Effector memory CD4-positive, alpha-beta T cell (primary cell): ENCODE results near the gene SIL1.
"Not testable (repeated sequence)": the region's sequence is repeated elsewhere in the genome, so short reads cannot be mapped to it uniquely, and the experiment has no call there.

ENCODE experiments used
- DNase-seq, 3 donors: peaks; one replicate each; pipeline ENCODE4 v3.0.0-alpha.2; 2020
- H3K27ac ChIP-seq: 2 replicates; pipeline ENCODE4 v1.7.0; 2013; ENCODE audit warnings: mild to moderate bottlenecking, low read length, moderate library complexity; ENCODE audit not compliant: insufficient read depth, poor library complexity, severe bottlenecking
- H3K27me3 ChIP-seq: replicated peaks from 2 replicates; pipeline ENCODE4 v1.7.0; 2013; ENCODE audit warnings: mild to moderate bottlenecking, low read length; ENCODE audit not compliant: insufficient read depth, control insufficient read depth, poor library complexity, severe bottlenecking
- H3K36me3 ChIP-seq: 2 replicates; pipeline ENCODE4 v1.7.0; 2013; ENCODE audit warnings: mild to moderate bottlenecking, low read length, moderate library complexity; ENCODE audit not compliant: control insufficient read depth, insufficient read depth
- H3K4me1 ChIP-seq: 2 replicates; pipeline ENCODE4 v1.7.0; 2013; ENCODE audit warnings: low read length, mild to moderate bottlenecking; ENCODE audit not compliant: control insufficient read depth, insufficient read depth, poor library complexity, severe bottlenecking
- H3K4me3 ChIP-seq: 2 replicates; pipeline ENCODE4 v1.7.0; 2013; ENCODE audit warnings: low read length, low read depth, mild to moderate bottlenecking; ENCODE audit not compliant: insufficient read depth, poor library complexity, severe bottlenecking
- H3K9me3 ChIP-seq: 2 replicates; pipeline ENCODE4 v1.7.0; 2013; ENCODE audit warnings: mild to moderate bottlenecking, low read length, moderate library complexity; ENCODE audit not compliant: control insufficient read depth

Gene SIL1

DNA sequence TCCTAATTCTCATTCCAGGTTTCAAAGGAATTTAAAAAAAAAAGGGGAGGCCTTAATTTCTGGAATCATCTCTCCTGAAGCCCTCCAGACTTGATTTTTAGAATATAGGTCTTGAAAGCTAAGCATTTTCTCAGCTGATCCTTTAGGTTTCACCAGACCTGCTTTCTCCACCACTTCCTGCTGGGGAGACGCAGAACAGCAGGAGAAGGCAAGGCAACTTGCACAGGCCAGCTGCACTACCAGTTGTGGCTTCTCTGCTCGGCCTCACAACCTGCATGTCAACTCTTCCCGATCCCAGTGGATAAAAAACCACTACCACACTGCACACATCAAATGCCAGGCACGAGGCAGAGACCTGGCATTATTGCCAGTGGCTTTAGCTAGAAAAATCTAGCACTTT is 119.8 kb downstream of the SIL1 start:
- Histone ChIP-seq H3K4me3 (no peak overlapping the region), H3K36me3 (no peaks in the 10 kb centered on the region), H3K4me1 (no peaks in the 10 kb centered on the region), H3K27ac (no peak overlapping the region), H3K9me3 (no peaks in the 10 kb centered on the region), H3K27me3 (no peaks in the 10 kb centered on the region)
- no peak for DNase-seq

DNA sequence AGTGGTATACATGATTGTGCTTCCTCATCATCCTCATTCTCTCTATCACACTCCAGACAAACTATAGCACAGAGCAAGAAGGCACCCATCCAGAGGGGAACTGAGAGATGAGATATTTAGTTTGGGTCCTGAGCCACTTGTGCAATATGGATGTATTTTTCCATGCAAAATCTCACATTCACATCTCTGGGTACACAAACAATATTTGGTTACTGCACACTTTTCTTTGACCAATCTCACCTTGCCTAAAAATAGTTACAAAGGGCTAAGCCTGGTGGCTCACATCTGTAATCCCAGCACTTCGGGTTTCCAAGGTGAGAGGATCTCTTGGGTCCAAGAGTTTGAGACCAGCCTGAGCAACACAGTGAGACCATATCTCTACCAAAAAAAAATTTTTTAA is 120.3 kb downstream of the SIL1 start:
- Histone ChIP-seq H3K36me3 (no peaks in the 10 kb centered on the region), H3K4me1 (no peaks in the 10 kb centered on the region), H3K4me3 (no peak overlapping the region), H3K27ac (no peak overlapping the region), H3K9me3 (no peaks in the 10 kb centered on the region), H3K27me3 (no peaks in the 10 kb centered on the region)
- no peak for DNase-seq

DNA sequence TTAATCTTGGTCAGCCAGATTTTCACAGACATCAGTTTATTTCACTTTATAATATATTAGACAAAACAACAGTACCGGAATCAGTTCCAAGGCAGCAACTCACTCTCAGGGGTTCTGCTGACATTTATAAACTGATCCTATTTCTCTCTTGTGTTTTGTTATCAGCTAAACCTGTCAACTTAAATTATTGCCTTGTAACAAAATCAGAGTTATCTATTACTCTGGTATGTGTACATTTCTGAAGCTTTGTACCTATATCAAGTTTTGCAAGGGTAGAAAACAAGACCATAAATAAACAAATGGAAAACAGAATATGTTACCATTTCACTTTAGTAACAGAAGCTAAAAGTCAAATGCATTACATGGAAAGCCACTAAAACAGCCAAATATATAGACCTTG is 122.1 kb downstream of the SIL1 start:
- Histone ChIP-seq H3K27me3 (no peaks in the 10 kb centered on the region), H3K4me3 (no peak overlapping the region), H3K36me3 (no peaks in the 10 kb centered on the region), H3K4me1 (no peaks in the 10 kb centered on the region), H3K9me3 (no peaks in the 10 kb centered on the region), H3K27ac (no peak overlapping the region)
- no peak for DNase-seq

DNA sequence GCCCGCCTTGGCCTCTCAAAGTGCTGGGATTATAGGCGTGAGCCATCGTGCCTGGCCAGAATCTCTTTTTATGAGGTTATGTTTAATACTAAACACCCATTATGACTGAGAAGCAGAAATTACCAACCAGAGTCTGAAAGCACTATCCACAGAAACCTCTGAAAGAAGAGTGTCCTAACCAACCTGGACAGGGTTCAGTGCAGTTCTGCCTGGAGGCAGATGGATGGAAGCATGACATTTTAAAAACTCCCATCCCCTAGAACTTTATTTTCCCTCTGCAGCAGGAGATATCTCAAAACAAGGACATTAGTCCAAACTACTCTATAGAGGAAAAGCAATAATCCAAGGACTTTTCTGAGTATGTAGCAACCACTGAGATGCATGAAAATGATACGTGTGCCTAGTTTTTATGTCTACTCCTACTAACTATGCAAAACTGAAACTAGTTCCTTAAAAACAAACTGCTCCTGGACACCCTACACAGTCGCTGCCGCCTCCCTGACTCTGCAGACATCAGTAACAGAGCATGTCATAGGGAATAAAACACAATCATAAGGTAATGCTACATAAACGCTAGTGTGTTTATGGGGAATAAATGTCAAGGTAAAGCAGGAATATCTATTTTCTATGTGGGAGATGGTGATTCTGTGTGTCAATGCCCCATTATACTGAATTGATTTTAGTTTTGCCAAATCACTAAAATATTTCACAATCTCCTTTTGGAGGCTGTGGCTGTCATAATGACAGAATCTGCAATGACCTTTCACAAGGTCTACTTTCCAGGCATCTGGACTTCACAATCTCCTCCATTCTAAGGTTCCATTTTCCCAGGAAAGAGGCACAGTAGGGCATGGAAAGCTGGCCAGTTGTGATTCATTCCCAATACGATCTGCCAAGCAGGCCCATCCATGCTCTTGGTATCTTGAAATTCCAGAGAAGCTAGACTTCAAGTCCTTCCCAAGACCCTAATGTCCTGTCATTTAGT is 122.8 kb downstream of the SIL1 start:
- Histone ChIP-seq H3K27me3 (no peaks in the 10 kb centered on the region), H3K4me3 (no peak overlapping the region), H3K27ac (no peak overlapping the region), H3K4me1 (no peaks in the 10 kb centered on the region), H3K9me3 (no peaks in the 10 kb centered on the region), H3K36me3 (no peaks in the 10 kb centered on the region)
- no peak for DNase-seq

DNA sequence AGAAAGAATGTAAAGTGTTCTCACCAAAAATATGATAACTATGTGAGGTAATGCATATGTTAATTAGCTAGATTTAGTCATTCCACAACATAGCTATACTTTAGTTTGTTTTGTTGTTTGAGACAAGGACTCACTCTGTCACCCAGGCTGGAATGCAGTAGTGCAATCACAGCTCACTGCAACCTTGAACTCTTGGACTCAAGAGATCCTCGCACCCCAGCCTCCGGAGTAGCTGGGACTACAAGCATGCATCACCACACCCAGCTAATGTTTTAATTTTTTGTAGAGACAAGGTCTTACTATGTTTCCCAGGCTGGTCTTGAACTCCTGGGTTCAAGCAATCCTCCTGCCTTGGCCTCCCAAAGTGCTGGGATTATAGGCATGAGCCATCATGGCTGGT is 124.2 kb downstream of the SIL1 start:
- H3K9me3 ChIP-seq, H3K4me3 ChIP-seq, H3K27me3 ChIP-seq, DNase-seq, H3K36me3 ChIP-seq, H3K27ac ChIP-seq, H3K4me1 ChIP-seq: not testable (repeated sequence)

DNA sequence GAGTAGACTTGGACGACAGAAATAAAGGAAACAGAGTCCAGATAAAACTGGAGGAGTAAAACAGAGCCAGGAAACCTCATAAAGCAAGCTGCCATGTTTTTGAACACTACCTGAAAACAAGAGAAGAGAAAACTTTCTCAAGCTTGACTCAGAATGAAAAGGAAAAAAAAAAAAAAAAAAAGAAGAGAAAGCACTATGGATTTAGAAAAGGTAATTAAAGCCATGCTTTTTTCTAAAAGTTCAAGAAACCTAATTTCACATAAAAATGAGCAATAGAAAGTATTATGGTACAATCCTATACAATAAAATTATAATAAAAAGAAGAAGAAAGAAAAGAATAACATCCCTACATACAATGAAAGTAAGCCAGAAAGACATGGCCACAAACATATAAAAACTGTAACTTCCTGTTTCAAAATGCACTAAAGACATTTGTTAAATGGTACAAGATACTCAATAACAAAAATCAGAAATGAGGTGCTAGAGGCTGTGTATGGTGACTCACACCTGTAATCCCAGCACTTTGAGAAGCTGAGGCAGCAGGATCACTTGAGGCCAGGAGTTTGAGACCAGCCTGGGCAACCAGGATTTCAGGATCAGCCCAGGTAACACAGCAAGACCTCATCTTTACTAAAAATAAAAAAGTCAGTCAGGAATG is 129.5 kb downstream of the SIL1 start:
- no peak overlapping the region for H3K27ac ChIP-seq
- no peak overlapping the region for H3K4me3 ChIP-seq
- no peak for DNase-seq
- peaks cover 3% of the 10 kb centered on the region for H3K4me1 ChIP-seq
- H3K27me3 ChIP-seq = no peaks in the 10 kb centered on the region
- H3K36me3 ChIP-seq = no peaks in the 10 kb centered on the region
- H3K9me3 ChIP-seq = no peaks in the 10 kb centered on the region

DNA sequence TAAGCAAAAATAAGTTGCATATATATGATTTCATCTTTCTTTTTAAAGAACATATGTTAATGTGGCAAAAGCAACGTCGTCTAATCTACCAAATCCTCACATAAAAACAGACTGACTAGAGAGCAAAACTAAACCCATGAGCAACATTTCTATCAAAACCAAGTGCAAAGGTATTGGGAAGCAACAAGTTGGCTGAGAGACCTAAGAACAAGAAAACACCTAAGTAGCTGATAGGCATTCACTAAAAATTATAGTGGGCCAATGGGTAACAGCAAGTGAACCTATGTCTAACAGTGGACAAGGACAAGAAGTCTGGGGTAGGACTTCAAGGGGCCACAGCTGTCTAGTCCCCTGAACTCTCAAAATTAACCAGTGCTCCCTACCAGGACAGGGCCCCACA is 130.1 kb downstream of the SIL1 start:
- no peak for DNase-seq
- Histone ChIP-seq H3K4me1 (peaks cover 3% of the 10 kb centered on the region), H3K36me3 (no peaks in the 10 kb centered on the region), H3K9me3 (no peaks in the 10 kb centered on the region), H3K4me3 (no peak overlapping the region), H3K27ac (no peak overlapping the region), H3K27me3 (no peaks in the 10 kb centered on the region)

DNA sequence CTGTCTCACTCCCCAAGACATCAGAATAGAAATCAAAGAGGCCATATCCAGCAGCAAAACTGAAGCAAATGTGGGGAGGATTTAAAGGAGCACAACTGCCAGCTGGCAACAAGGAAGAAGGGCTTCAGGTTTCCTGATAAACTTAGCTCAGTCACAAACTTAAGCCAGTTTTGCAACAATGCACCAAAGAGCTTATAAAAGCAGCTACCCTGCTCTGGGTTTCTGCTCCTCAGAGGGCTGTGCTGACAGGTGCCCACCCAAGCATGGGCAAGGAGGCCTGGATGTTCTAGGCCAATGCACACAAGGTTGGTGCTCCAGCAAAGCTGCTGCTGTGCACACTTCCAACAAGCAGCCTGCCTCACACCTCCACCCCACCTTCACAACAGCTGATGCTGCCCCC is 132.9 kb downstream of the SIL1 start:
- Histone ChIP-seq H3K4me1 (peaks cover 3% of the 10 kb centered on the region), H3K36me3 (no peaks in the 10 kb centered on the region), H3K4me3 (no peak overlapping the region), H3K9me3 (no peaks in the 10 kb centered on the region), H3K27ac (no peak overlapping the region), H3K27me3 (no peaks in the 10 kb centered on the region)
- DNase-seq = no peak

DNA sequence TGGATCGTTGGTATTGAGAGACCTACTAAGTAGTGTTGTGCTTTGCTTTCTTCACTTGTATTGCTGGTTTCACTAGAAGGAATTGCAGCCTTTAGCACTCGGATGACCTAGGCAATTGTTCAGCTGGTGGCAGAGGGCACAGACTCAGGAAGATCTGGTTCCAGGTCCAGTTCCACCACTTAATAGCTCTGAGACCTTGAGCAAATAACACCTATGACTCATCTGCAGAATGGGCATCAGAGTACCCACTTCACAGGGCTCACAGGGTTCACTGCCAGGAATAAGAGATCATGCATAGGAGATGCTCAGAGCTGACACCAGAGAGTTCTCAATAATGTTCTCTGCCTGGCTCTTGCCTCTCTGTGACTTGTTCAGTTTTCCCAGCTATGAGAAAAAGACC is 133.6 kb downstream of the SIL1 start:
- Histone ChIP-seq H3K27me3 (no peaks in the 10 kb centered on the region), H3K4me1 (peaks cover 3% of the 10 kb centered on the region), H3K27ac (no peak overlapping the region), H3K9me3 (no peaks in the 10 kb centered on the region), H3K36me3 (no peaks in the 10 kb centered on the region), H3K4me3 (no peak overlapping the region)
- no peak for DNase-seq

DNA sequence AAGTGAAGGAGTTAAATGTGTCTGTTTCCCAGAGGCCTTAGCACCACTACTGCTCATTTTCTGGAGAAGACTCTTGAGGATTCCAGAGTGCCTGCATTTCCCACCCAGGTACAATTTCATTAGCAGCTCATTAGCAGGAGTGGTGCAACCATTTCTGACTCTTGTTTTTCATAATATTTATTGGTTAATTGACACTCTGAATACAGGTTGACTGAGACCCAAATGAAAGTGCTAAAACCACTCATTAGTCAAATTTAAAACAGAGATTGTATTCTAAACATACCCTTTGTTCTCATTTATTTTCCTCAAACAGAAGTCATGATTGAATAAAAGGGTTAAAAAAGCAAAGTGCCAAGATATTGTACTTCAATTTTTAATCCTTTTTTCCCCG is 134.5 kb downstream of the SIL1 start:
- H3K36me3 ChIP-seq = no peaks in the 10 kb centered on the region
- H3K4me1 ChIP-seq = no peaks in the 10 kb centered on the region
- no peaks in the 10 kb centered on the region for H3K27me3 ChIP-seq
- no peak overlapping the region for H3K27ac ChIP-seq
- no peak overlapping the region for H3K4me3 ChIP-seq
- no peaks in the 10 kb centered on the region for H3K9me3 ChIP-seq
- no peak for DNase-seq
